Uterus (tissue), 2 donors: Measurements from ENCODE around the gene SENP7.

Source experiments
- POLR2A ChIP-seq, 2 donors: fragments of 450-650 bp; IDR thresholded peaks; one replicate each; pipeline ENCODE4 v1.6.1; 2016; ENCODE audit warnings: antibody characterized with exemption in 2 of 2, mild to moderate bottlenecking in 1 of 2, moderate library complexity in 1 of 2
- TF ChIP-seq, protein P1 (sequence below), 4 experiments: fragments of 200-600 bp in 2 of 4; fragments of 450-650 bp in 2 of 4; sonication (generic) in 2 of 4; IDR thresholded peaks; one replicate each; pipeline ENCODE4 v1.5.1; 2016 to 2019; ENCODE audit warnings: antibody characterized with exemption in 4 of 4, mild to moderate bottlenecking in 2 of 4, moderate library complexity in 1 of 4

DNA sequence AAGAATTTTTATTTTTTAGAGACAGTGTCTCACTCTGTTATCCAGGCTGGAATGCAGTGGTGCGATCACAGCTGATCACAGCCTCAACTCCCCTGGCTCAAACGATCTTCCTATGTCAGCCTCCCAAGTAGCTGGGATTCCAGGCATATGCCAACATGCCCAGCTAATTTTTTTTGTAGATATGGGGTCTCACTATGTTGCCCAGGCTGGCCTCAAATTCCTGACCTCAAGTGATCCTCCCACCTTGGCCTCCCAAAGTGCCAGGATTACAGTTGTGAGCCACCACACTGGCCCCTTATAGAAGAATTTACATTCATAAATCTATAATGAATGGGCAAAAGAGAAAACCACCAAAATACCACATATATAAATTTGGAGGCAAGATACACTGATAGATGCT, 15.2 kb downstream of the SENP7 start:
- TF ChIP-seq, protein P1, sequence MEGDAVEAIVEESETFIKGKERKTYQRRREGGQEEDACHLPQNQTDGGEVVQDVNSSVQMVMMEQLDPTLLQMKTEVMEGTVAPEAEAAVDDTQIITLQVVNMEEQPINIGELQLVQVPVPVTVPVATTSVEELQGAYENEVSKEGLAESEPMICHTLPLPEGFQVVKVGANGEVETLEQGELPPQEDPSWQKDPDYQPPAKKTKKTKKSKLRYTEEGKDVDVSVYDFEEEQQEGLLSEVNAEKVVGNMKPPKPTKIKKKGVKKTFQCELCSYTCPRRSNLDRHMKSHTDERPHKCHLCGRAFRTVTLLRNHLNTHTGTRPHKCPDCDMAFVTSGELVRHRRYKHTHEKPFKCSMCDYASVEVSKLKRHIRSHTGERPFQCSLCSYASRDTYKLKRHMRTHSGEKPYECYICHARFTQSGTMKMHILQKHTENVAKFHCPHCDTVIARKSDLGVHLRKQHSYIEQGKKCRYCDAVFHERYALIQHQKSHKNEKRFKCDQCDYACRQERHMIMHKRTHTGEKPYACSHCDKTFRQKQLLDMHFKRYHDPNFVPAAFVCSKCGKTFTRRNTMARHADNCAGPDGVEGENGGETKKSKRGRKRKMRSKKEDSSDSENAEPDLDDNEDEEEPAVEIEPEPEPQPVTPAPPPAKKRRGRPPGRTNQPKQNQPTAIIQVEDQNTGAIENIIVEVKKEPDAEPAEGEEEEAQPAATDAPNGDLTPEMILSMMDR (IDR thresholded peaks at IDR 0.05) = no peak
- TF ChIP-seq POLR2A (IDR thresholded peaks at IDR 0.05) = no peak
